ES-I3 (cell line): Measurements from ENCODE around the gene MXRA8.
A peak's percentile ranks its signal among the peaks of the same experiment; 100 is the strongest.

Source experiments
- H3K36me3 ChIP-seq: 2 replicates; pipeline ENCODE4 v1.6.1; 2013; ENCODE audit warnings: mild to moderate bottlenecking, low read length, control low read depth, moderate library complexity; ENCODE audit not compliant: insufficient read depth
- H3K4me1 ChIP-seq: 2 replicates; pipeline ENCODE4 v1.6.1; 2013; ENCODE audit warnings: mild to moderate bottlenecking, control low read depth, low read length; ENCODE audit not compliant: insufficient read depth
- H3K9ac ChIP-seq: 2 replicates; pipeline ENCODE4 v1.6.1; 2013; ENCODE audit warnings: low read depth, mild to moderate bottlenecking, low read length, moderate library complexity
- H3K9me3 ChIP-seq: 2 replicates; pipeline ENCODE4 v1.6.1; 2013; ENCODE audit warnings: mild to moderate bottlenecking, low read length, moderate library complexity; ENCODE audit not compliant: control insufficient read depth, insufficient read depth

The MXRA8 gene

DNA sequence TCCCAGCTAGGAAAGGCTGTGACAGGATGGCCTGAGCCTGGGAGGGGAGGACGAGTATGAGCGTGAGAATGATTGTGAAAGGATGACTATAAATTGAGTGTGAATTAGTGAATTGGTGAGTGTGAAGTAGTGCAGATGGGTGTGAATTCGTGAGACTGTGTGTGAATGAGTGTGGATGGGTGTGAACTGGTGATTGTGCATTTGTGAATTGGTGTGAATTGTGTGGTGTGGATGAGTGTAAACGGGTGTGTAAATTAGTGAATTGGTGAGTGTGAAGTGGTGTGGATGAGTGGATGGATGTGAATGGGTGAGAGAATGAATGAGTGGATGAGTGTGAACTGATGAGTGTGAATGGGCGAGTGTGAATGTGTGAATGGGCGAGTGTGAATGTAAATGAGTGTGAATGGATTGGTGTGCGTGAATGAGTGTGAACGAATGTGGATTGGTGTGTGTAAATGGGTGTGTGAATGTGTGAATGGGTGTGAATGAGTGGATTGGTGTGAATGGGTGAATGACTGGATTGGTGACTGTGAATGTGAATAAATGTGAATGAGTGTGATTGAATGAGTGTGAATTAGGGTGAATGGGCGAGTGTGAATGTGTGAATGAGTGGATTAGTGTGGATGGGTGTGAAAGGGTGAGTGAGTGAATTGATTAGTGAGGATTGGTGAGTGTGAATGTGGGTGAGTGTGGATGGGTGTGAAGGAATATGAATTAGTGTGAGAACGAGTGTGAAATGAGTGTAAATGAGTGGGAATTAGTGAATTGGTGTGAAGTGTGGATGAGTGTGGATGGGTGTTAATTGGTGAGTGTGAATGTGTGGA, 7.7 kb upstream of the MXRA8 start:
- no peak overlapping the region for H3K9ac ChIP-seq
- H3K36me3 ChIP-seq, result no peaks in the 10 kb centered on the region
- H3K4me1 ChIP-seq, result peaks cover 2% of the 10 kb centered on the region
- H3K9me3 ChIP-seq, result no peaks in the 10 kb centered on the region; the same call in none of the 2 replicates

GRCh38 chr1:1364266-1364665, 5.9 kb upstream of the MXRA8 start:
- peaks cover 15% of the 10 kb centered on the region for H3K4me1 ChIP-seq
- no peak overlapping the region for H3K9ac ChIP-seq
- H3K9me3 ChIP-seq, result no peaks in the 10 kb centered on the region; the same call in none of the 2 replicates
- no peaks in the 10 kb centered on the region for H3K36me3 ChIP-seq

DNA sequence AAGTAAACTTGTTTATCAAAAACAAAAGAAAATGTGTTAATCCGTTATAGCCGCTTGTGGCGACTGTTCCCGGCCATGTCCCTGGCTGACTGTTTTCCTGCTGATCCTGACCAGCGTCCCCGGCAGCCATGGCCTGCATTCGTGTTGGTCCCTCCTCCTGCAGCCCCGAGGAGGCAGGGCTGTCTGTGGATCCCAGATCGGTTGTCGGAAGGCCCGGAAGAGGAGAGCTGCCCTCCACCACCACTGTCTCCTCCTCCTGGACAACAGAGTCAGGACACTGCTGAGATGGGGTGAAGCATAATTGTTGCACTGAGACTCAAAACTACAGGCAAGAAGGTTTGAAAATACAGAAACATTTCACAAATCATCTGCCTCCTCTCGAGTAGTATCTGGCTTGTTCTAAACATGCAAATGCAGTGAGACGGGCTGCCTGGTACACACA, 3.6 kb upstream of the MXRA8 start:
- H3K9ac ChIP-seq, result no peak overlapping the region
- no peaks in the 10 kb centered on the region; the same call in none of the 2 replicates for H3K9me3 ChIP-seq

GRCh38 chr1:1361233-1361981, 3.1 kb upstream of the MXRA8 start:
- Histone ChIP-seq H3K9me3 (no peaks in the 10 kb centered on the region; the same call in 1 of the 2 replicates), H3K9ac (no peak overlapping the region), H3K36me3 (no peaks in the 10 kb centered on the region), H3K4me1 (peaks cover 22% of the 10 kb centered on the region)

More for the DNA sequence above, 3.6 kb upstream of the MXRA8 start:
- Histone ChIP-seq H3K4me1 (peaks cover 22% of the 10 kb centered on the region), H3K36me3 (no peaks in the 10 kb centered on the region)

GRCh38 chr1:1360506-1361169, 2.3 kb upstream of the MXRA8 start:
- H3K9ac ChIP-seq, result no peak overlapping the region
- no peaks in the 10 kb centered on the region for H3K36me3 ChIP-seq
- no peaks in the 10 kb centered on the region for H3K9me3 ChIP-seq
- peaks cover 22% of the 10 kb centered on the region for H3K4me1 ChIP-seq

GRCh38 chr1:1359664-1360468, 1.5 kb upstream of the MXRA8 start:
- Histone ChIP-seq H3K9me3 (no peaks in the 10 kb centered on the region), H3K9ac (no peak overlapping the region), H3K4me1 (peaks cover 22% of the 10 kb centered on the region), H3K36me3 (no peaks in the 10 kb centered on the region)

- Histone ChIP-seq H3K9me3 (no peaks in the 10 kb centered on the region), H3K36me3 (no peaks in the 10 kb centered on the region), H3K9ac (no peak overlapping the region), H3K4me1 (peaks cover 22% of the 10 kb centered on the region)
Measured at GRCh38 chr1:1359308-1359663, 931 bp upstream of the MXRA8 start.

GRCh38 chr1:1357871-1358432, 403 bp downstream of the MXRA8 start:
- Histone ChIP-seq H3K36me3 (no peaks in the 10 kb centered on the region), H3K9ac (peak overlapping the region; percentile 64), H3K4me1 (peaks cover 22% of the 10 kb centered on the region), H3K9me3 (no peaks in the 10 kb centered on the region)

DNA sequence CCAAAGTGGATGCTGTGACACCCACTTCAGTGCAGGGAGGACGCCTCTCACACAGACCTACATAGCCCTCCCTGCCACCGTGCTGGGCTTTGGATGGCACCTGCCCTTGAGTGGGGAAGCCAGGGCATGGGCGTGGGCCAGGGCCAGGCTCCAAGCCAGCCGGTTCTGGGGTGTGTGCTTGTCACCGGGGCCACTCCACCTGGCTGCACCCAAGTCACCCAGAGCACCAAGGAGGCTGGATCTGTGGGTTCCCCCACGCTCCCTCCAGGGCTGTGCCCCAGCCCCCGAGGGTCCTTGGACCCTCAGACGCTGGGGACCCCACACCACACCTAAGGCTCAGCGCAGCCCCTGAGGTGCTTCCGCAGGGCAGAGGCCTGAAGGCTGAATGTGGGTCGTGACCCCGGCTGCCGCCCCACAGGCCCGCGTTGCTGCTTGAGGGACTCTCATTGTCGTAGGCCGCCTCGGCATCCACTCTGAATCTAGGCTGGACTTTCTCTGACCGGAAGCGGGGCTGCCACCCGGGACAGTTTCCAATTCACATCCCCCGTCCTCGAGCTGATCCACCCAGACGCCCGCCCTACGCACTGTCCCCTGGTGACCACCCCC, 1.5 kb downstream of the MXRA8 start:
- Histone ChIP-seq H3K9ac (no peak overlapping the region), H3K36me3 (no peaks in the 10 kb centered on the region), H3K4me1 (peaks cover 22% of the 10 kb centered on the region), H3K9me3 (no peaks in the 10 kb centered on the region)

GRCh38 chr1:1356166-1356795, 2.1 kb downstream of the MXRA8 start:
- H3K9ac ChIP-seq, result no peak overlapping the region
- no peaks in the 10 kb centered on the region for H3K9me3 ChIP-seq
- H3K4me1 ChIP-seq, result peaks cover 22% of the 10 kb centered on the region
- no peaks in the 10 kb centered on the region for H3K36me3 ChIP-seq

DNA sequence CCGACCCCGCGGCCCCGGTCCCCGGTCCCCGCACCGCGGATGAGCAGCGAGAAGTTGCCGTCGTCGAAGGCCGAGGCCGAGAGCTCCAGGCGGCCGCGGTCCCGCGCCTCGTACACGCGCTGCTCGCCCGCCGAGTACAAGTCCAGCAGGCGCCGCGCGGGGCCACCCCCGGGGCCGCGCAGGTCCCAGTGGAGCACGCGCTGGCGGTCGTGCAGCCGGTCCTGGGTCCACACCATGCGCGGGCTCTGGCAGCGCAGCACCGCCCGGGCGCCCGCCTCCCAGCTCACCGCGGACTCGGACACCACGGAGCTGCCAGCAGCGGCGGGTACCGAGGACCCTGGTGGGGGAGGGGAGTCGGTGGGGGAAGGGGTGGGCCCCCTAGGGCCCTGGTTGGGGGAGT, 2.9 kb downstream of the MXRA8 start:
- Histone ChIP-seq H3K9me3 (no peaks in the 10 kb centered on the region), H3K9ac (no peak overlapping the region; the same call in 1 of the 2 replicates), H3K36me3 (no peaks in the 10 kb centered on the region), H3K4me1 (peaks cover 15% of the 10 kb centered on the region)

DNA sequence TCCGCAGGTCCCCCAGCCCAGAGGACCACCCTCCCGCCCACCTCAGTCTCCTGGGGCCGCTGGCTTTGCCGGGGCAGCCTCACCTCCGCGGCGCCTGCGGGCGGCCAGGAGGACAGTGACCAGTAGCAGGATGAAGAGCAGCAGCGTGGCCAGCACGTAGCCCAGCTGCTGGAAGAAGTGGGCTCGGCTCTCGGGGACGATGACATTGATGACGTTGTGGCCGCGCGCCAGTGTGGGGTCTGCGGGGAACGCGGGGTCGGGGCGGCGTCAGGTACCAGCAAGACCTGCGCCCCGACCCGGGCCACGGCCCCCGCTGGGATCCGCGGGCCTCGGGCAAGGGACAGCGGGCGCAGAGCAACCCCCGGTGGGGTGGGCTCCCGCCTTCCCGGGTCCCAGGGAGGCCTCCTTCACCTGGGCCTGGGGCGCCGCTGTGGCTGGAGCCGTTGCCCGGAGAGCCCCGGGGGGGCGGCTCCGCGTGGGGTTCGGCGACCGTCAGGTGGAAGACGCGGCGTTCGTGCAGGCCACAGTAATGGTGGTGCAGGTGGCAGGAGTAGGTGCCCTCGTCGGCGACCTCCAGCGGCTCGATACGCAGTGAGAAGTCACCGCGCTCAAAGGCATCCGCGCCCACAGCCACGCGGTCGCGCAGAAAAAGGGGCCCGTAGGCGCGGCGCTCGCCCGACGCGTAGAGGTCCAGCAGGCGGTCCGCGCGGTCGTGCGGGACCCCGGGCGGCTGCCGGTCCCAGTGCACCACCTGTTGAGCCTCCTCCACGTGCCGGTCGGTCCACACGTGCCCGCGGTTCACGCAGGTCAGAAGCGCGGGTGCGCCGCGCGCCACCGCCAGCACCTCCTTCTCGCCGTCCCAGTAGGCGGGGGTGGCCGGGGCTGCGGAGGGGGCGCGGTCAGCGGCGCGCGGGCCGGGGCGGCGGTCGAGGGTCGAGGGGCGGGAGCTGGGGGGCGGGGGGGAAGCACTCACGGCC, 3.8 kb downstream of the MXRA8 start:
- no peaks in the 10 kb centered on the region for H3K9me3 ChIP-seq
- peaks cover 11% of the 10 kb centered on the region for H3K4me1 ChIP-seq
- H3K9ac ChIP-seq, result peak overlapping the region; percentile 1
- H3K36me3 ChIP-seq, result no peaks in the 10 kb centered on the region
